ENCODE data around the gene FAM83F.
"Not testable (repeated sequence)": the region's sequence is repeated elsewhere in the genome, so short reads cannot be mapped to it uniquely, and the experiment has no call there.

FAM83F gene

GRCh38 chr22:40015358-40015976 is 20.7 kb downstream of the FAM83F start:
- DNase-seq (ENCODE audit: low read depth), result peak; percentile 87

GRCh38 chr22:40018051-40018450 is 23.3 kb downstream of the FAM83F start:
- DNase-seq (ENCODE audit: low read depth), result no peak

GRCh38 chr22:40019100-40019499 is 24.3 kb downstream of the FAM83F start:
- no peak for DNase-seq (ENCODE audit: low read depth)

- DNase-seq (ENCODE audit: low read depth), result no peak
Measured at GRCh38 chr22:40020956-40021355, 26.2 kb downstream of the FAM83F start.

GRCh38 chr22:40021401-40022000 is 26.7 kb downstream of the FAM83F start:
- no peak for DNase-seq (ENCODE audit: low read depth)

- DNase-seq (ENCODE audit: low read depth), result no peak
Measured at GRCh38 chr22:40022536-40023240, 27.9 kb downstream of the FAM83F start.

- no peak for DNase-seq (ENCODE audit: low read depth)
Measured at GRCh38 chr22:40023341-40023841, 28.6 kb downstream of the FAM83F start.

- peak; percentile 43 for DNase-seq (ENCODE audit: low read depth)
Measured at GRCh38 chr22:40024201-40025061, 29.7 kb downstream of the FAM83F start.

GRCh38 chr22:40025062-40025379 is 30.3 kb downstream of the FAM83F start:
- DNase-seq (ENCODE audit: low read depth), result not testable (repeated sequence)

- no peak for DNase-seq (ENCODE audit: low read depth)
Measured at GRCh38 chr22:40025856-40026255, 31.1 kb downstream of the FAM83F start.

GRCh38 chr22:40026641-40027040 is 31.9 kb downstream of the FAM83F start:
- DNase-seq (ENCODE audit: low read depth), result no peak

- no peak for DNase-seq (ENCODE audit: low read depth)
Measured at GRCh38 chr22:40027191-40028097, 32.7 kb downstream of the FAM83F start.

- no peak for DNase-seq (ENCODE audit: low read depth)
Measured at GRCh38 chr22:40028098-40028425, 33.3 kb downstream of the FAM83F start.

- DNase-seq (ENCODE audit: low read depth), result no peak
Measured at GRCh38 chr22:40029189-40029890, 34.6 kb downstream of the FAM83F start.

- no peak for DNase-seq (ENCODE audit: low read depth)
Measured at GRCh38 chr22:40030026-40030757, 35.4 kb downstream of the FAM83F start.

GRCh38 chr22:40030758-40031095 is 36.0 kb downstream of the FAM83F start:
- DNase-seq (ENCODE audit: low read depth), result no peak

GRCh38 chr22:40031766-40032470 is 37.2 kb downstream of the FAM83F start:
- DNase-seq (ENCODE audit: low read depth), result no peak

- no peak for DNase-seq (ENCODE audit: low read depth)
Measured at GRCh38 chr22:40033586-40034380, 39.0 kb downstream of the FAM83F start.

GRCh38 chr22:40035351-40035750 is 40.6 kb downstream of the FAM83F start:
- no peak for DNase-seq (ENCODE audit: low read depth)

Measured in amniotic epithelial cell (primary cell).